OCI-LY1 (cell line): ENCODE results near the gene UAP1.

Experiments
- H2AFZ ChIP-seq: fragments of 200-600 bp; sonication (generic), shearing (Covaris generic); 2 replicates; pipeline ENCODE4 v1.6.0; 2014; ENCODE audit warnings: antibody characterized with exemption, mild to moderate bottlenecking, low read length
- H3F3A ChIP-seq: fragments of 200-600 bp; sonication (generic), shearing (Covaris generic); 2 replicates; pipeline ENCODE4 v1.6.0; 2014; ENCODE audit warnings: mild to moderate bottlenecking, antibody characterized with exemption, low read length, moderate library complexity; ENCODE audit not compliant: insufficient read depth
- H3K27ac ChIP-seq: fragments of 200-600 bp; sonication (generic); 2 replicates; pipeline ENCODE4 v1.5.1; 2014; ENCODE audit warnings: low read length, mixed run types, mild to moderate bottlenecking, low read depth; ENCODE audit not compliant: poor library complexity, severe bottlenecking
- H3K27me3 ChIP-seq: fragments of 200-600 bp; sonication (generic); 2 replicates; pipeline ENCODE4 v1.6.0; 2014; ENCODE audit warnings: antibody characterized with exemption, mild to moderate bottlenecking, low read length, moderate library complexity; ENCODE audit not compliant: insufficient read depth
- H3K36me3 ChIP-seq: fragments of 200-600 bp; sonication (generic); 2 replicates; pipeline ENCODE4 v1.6.1; 2014; ENCODE audit warnings: mild to moderate bottlenecking, antibody characterized with exemption, low read length, moderate library complexity, mixed read lengths; ENCODE audit not compliant: insufficient read depth
- H3K4me1 ChIP-seq: fragments of 200-600 bp; sonication (generic); 2 replicates; pipeline ENCODE4 v1.5.1; 2014; ENCODE audit warnings: mild to moderate bottlenecking, low read length, moderate library complexity; ENCODE audit not compliant: insufficient read depth, severe bottlenecking
- H3K4me2 ChIP-seq: fragments of 200-600 bp; sonication (generic), shearing (Covaris generic); 2 replicates; pipeline ENCODE4 v1.6.1; 2014; ENCODE audit warnings: low read length
- H3K4me3 ChIP-seq: fragments of 200-600 bp; sonication (generic); 2 replicates; pipeline ENCODE4 v1.5.1; 2014; ENCODE audit warnings: low read length, low read depth, mild to moderate bottlenecking, mixed read lengths; ENCODE audit not compliant: poor library complexity, severe bottlenecking
- H3K79me2 ChIP-seq: fragments of 200-600 bp; shearing (Covaris generic); 2 replicates; pipeline ENCODE4 v1.6.1; 2016; ENCODE audit warnings: mixed run types, low read length, mixed read lengths; ENCODE audit not compliant: insufficient read depth
- H3K9ac ChIP-seq: fragments of 200-600 bp; sonication (generic), shearing (Covaris generic); 2 replicates; pipeline ENCODE4 v1.6.1; 2014; ENCODE audit warnings: mild to moderate bottlenecking, low read length, mixed read lengths
- H3K9me2 ChIP-seq: fragments of 200-600 bp; sonication (generic), shearing (Covaris generic); 2 replicates; pipeline ENCODE4 v1.6.1; 2014; ENCODE audit warnings: low read depth, mild to moderate bottlenecking, low read length, mixed read lengths
- H3K9me3 ChIP-seq: fragments of 200-600 bp; shearing (Covaris generic); 2 replicates; pipeline ENCODE4 v1.6.1; 2014; ENCODE audit warnings: low read length, mixed read lengths
- H4K20me1 ChIP-seq: fragments of 200-600 bp; sonication (generic), shearing (Covaris generic); 2 replicates; pipeline ENCODE4 v1.6.0; 2016; ENCODE audit warnings: mild to moderate bottlenecking, low read length; ENCODE audit not compliant: insufficient read depth
- CTCF ChIP-seq: fragments of 200-600 bp; sonication (generic), shearing (Covaris generic); IDR thresholded peaks from 2 replicates; pipeline ENCODE4 v1.5.1; 2017; ENCODE audit warnings: mild to moderate bottlenecking, antibody characterized with exemption, low read length, moderate library complexity, mixed read lengths
- EZH2 ChIP-seq: fragments of 200-600 bp; sonication (generic), shearing (Covaris generic); IDR thresholded peaks from 2 replicates; pipeline ENCODE4 v1.8.0; 2017; ENCODE audit warnings: borderline replicate concordance, mixed run types, mild to moderate bottlenecking, antibody characterized with exemption, low read length, moderate library complexity, mixed read lengths

The UAP1 gene

GRCh38 chr1:162605225-162605927, 43.9 kb downstream of the UAP1 start:
- H3K36me3 ChIP-seq = peaks cover 5% of the 10 kb centered on the region
- no peak overlapping the region for H3K27ac ChIP-seq
- H3F3A ChIP-seq = no peaks in the 10 kb centered on the region
- H3K79me2 ChIP-seq = no peaks in the 10 kb centered on the region
- no peaks in the 10 kb centered on the region for H4K20me1 ChIP-seq
- TF ChIP-seq CTCF (no peak), EZH2 (no peak)
- H3K9ac ChIP-seq = no peak overlapping the region
- H3K27me3 ChIP-seq = no peaks in the 10 kb centered on the region
- no peaks in the 10 kb centered on the region for H3K9me2 ChIP-seq
- H3K4me2 ChIP-seq = no peak overlapping the region
- no peaks in the 10 kb centered on the region for H3K4me1 ChIP-seq
- H2AFZ ChIP-seq = no peak overlapping the region
- H3K9me3 ChIP-seq = no peaks in the 10 kb centered on the region
- H3K4me3 ChIP-seq = no peak overlapping the region

- Histone ChIP-seq H3K4me1 (no peaks in the 10 kb centered on the region), H3K36me3 (no peaks in the 10 kb centered on the region), H3K9me2 (no peaks in the 10 kb centered on the region), H4K20me1 (no peaks in the 10 kb centered on the region), H3K27ac (no peak overlapping the region), H3K9me3 (no peaks in the 10 kb centered on the region), H3F3A (no peaks in the 10 kb centered on the region), H3K9ac (no peak overlapping the region), H2AFZ (no peak overlapping the region), H3K4me3 (no peak overlapping the region), H3K79me2 (no peaks in the 10 kb centered on the region), H3K4me2 (no peak overlapping the region), H3K27me3 (no peaks in the 10 kb centered on the region)
- no peak for TF ChIP-seq CTCF
- no peak for TF ChIP-seq EZH2
Observed at GRCh38 chr1:162609306-162609705, 47.8 kb downstream of the UAP1 start.

- H3K4me2 ChIP-seq = no peak overlapping the region
- H4K20me1 ChIP-seq = no peaks in the 10 kb centered on the region
- TF ChIP-seq CTCF (no peak), EZH2 (no peak)
- H3F3A ChIP-seq = no peaks in the 10 kb centered on the region
- no peaks in the 10 kb centered on the region; the same call in 1 of the 2 replicates for H3K36me3 ChIP-seq
- H3K4me3 ChIP-seq = no peak overlapping the region
- H3K9ac ChIP-seq = no peak overlapping the region
- H3K4me1 ChIP-seq = no peaks in the 10 kb centered on the region
- no peaks in the 10 kb centered on the region for H3K79me2 ChIP-seq
- no peaks in the 10 kb centered on the region for H3K9me2 ChIP-seq
- H3K27me3 ChIP-seq = no peaks in the 10 kb centered on the region
- no peak overlapping the region for H2AFZ ChIP-seq
- H3K27ac ChIP-seq = no peak overlapping the region
- H3K9me3 ChIP-seq = peaks cover 8% of the 10 kb centered on the region
Observed at GRCh38 chr1:162612606-162613400, 51.3 kb downstream of the UAP1 start.
